Ureter (tissue), 1 donor: ENCODE data around the gene RAET1E. TPM values are rescaled to one million over a fixed set of nuclear protein-coding genes. Genes with fewer than 3 reads are reported as not detected.

Experiments
- DNase-seq: peaks from one replicate; pipeline ENCODE4 v3.0.0-alpha.2; 2020; ENCODE audit warnings: low spot score
- total RNA-seq: library from RNA; stranded (reverse); gene quantifications from one replicate; pipeline ENCODE4 v1.2.4, GENCODE V29; 2023
- donor health status: DM: yes; HTN: yes; CAD: no.

Gene RAET1E
- total RNA-seq, 1 donor from 2014 or later, result 5.5 TPM

DNA sequence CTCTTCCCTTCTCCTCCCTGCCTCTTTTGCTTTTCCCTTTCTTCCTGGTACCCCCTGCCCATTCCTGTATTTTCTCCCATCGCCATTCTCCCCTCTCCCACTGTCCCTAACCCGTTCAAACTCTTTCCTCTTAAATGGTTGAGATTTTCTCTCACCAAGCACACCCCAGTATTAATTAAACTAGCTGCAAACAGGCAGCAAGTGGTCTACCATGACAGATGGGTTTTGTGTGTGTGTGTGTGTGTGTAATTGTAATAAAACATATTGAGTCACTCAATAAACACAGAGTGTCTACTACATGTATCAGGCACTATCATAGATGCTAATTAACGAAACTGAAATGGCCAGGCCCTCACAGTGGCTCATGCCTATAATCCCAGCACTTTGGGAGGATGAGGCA, 6.7 kb downstream of the RAET1E start:
- DNase-seq, result no peak

DNA sequence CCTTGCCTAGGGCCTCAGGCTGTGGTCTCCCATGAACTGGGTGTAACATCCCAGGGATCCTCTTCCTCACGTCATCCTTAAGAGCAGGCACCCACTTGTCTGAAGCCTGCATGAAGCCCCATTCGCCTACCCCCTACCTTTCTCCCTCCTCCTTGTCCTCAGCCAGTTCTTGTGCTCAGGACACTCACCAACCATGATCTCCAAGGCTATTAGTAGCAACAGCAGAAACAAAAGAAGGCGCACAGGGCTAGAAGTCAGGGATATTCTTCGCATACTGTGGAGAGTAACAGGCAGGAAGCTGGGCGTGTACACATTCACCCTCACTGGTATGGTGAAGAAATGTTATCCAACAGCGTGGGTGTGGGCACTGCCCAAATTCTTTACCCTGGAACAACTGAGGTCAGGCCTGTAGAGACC, 7.3 kb downstream of the RAET1E start:
- no peak for DNase-seq

DNA sequence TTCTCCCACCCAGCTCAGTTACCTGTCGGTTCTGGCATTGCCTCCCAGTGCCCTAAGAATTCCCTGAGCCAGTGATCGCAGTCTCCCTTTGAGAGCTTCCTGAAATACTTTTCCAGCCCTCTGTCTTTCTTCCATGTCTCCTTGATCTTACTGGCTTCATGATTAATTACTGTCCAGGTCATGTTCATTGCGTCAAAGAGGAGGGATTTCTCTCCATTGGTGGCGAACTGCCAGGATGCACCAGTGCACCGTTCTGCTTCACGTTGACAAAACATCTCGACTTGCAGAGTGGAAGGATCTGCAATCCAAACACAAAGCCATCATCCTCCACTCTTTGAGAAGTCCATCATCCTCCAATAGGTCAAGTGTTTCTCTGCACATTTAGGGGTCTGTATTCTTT, 8.6 kb downstream of the RAET1E start:
- no peak for DNase-seq

DNA sequence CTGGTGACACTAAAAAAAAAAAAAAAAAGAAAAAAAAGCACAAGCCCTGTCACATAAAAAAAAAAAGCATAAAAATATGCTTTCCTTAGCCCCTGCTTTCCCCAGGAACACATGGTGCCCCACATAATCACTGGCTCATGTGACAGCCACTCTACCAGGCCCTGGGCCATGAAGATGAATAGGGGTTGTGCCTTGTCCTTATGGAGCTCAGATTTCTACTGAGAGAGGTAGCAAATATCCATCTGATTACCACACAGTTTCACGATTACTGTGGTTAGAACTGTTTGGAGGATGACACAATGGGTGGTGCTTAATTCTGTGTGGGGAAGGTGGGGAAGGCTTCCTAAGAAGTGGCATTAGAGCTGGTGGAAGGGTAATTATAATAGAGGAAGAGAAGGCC, 9.3 kb downstream of the RAET1E start:
- DNase-seq, result no peak

DNA sequence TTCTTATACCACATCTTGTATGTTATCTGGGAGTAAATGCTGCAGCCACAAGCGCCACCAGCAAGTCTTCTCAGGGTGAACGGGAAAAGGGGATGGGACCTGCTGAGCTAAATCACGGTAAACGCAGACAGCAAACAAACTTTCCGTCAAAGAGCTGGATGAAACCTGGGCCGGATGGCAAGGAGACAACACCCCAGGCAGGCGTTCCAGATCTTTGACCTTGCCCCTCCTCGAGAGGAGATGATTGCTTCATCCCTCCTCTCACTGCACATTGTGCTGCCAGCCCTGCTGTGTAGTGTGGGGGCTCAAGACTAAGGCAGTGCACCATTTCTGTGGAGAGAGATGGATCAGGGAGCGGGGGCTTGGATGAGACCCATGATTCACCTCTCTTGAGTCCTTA, 9.8 kb downstream of the RAET1E start:
- DNase-seq, result no peak

DNA sequence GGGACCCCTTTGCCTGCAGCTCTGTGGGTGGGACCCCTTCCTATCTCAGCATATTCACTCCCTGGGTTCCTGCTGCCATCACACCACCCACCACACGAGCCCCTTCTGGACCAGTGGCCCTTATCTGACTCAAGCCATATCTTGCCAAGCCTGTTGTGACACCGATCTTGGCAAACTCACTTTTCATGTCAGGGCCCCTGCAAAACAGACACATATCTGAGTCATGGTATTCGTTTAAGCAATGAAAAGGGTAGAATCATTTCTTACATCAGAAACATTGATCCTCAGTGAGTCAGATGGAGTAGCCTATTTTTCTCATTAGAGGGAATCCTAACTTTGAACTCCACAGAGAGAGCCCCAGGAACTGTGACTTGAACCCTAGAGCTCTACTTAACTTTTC, 10.6 kb downstream of the RAET1E start:
- DNase-seq, result no peak

DNA sequence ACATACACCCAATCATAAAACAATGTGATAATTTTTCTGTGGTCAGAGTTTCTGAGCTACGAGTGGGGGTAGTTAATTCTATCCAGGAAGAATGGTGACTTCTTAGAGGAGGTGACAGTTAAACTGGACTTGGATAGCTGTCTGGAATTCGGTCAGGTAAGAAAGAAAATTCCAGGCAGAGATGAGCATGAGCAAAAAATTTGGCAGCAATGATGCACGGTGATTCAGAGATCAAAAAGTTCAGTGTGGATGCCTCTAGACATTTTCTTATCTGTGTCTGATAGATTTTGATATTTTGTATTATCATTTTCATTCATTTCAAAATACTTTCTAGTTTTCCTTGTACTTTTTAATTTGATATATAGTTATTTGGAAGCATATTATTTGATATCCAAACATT, 12.0 kb downstream of the RAET1E start:
- DNase-seq, result no peak

DNA sequence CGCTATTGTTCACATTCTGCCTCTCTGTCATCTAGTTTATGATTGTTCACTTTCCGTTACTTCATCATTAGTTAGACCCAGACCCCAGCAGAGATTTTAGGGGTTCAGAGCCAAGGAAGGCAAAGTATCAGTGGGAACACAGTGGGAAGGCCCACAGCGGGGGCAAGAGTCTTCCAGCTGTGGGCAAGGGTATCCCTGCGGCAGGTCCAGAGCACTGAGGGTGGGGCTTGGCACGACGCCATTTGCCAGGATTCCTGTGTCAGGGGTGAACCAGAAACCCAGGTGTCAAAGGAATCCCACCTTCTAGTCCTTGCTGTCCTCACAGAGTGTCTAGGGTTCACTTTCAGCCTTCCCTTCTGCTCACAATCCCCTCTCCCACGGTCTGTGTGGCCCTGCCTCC, 13.3 kb downstream of the RAET1E start:
- DNase-seq, result no peak

DNA sequence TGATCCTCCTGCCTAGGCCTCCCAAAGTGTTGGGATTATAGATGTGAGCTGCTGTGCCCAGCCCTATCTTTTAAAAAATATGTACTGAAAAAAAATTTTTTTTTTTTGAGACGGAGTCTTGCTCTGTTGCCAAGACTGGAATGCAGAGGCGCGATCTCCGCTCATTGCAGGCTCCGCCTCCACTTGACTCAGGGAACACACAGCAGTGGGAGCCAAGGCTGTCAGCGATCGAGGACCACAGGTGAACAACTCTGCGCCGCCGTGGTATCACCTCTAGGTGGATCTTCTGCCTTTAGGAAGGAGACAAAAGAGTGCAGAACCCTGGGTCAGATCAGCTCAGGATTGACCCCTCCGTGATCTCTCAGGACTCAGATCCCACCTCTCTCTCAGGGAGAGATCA, 13.7 kb downstream of the RAET1E start:
- DNase-seq, result no peak

DNA sequence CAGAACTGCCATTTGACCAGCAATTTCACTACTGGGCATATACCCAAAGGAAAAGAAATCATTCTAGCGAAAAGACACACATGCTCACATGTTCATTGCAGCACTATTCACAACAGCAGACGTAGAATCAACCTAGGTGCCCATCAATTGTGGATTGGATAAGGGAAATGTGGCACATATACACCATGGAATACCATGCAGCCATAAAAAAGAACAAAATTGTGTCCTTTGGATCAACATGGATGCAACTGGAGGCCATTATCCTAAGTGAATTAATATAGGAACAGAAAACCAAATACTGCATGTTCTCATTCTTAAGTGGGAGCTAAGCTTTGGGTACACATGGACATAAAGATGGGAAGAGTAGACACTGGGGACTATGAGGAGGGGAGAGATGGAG, 16.1 kb downstream of the RAET1E start:
- DNase-seq, result no peak

DNA sequence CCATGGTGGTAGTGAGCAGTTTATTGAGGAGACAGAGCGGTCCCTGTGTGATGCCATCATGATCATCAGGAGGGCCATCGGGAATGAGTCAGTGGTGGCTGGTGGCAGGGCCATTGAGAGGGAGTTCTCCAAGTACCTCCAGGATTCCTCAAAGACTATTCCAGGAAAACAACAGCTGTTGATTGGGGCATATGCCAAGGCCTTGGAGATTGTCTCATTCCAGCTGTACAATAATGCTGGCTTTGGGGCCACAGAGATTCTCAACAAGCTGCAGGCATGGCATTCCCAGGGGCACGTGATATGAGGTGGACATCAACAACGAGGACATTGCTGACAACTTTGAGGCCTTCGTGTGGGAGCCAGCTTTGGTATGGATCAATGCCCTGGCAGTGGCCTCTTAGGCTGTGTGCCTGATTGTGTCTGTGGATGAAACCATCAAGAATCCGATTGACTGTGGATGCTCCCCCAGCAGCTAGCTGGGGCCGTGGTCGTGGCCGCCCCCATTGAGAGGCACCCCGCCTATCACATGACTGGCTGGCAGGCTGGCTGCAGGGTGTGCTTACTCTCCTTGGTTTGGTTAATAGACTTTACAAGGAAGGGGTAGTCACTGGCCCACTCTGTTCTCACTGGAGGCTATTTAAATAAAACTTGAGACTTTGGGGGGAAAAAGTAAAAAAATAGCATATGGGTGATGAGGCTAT, 16.7 kb downstream of the RAET1E start:
- DNase-seq, result no peak

DNA sequence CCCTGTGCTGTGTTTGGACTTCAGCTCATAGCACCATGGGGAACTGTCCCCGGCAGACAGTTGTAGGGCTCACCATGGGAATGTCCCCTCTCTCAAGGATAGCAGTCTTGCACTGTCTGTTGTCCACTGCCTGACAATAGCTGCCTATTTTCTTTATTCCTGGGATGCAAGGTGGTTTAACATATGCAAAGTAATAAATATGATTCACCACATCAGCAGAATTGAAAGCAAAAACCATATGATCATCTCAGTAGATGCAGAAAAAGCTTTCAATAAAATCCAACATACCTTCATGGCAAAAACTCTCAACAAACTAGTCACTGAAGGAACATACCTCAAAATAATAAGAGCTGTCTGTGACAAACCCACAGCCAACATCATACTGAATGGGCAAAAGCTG, 20.3 kb downstream of the RAET1E start:
- DNase-seq, result no peak

DNA sequence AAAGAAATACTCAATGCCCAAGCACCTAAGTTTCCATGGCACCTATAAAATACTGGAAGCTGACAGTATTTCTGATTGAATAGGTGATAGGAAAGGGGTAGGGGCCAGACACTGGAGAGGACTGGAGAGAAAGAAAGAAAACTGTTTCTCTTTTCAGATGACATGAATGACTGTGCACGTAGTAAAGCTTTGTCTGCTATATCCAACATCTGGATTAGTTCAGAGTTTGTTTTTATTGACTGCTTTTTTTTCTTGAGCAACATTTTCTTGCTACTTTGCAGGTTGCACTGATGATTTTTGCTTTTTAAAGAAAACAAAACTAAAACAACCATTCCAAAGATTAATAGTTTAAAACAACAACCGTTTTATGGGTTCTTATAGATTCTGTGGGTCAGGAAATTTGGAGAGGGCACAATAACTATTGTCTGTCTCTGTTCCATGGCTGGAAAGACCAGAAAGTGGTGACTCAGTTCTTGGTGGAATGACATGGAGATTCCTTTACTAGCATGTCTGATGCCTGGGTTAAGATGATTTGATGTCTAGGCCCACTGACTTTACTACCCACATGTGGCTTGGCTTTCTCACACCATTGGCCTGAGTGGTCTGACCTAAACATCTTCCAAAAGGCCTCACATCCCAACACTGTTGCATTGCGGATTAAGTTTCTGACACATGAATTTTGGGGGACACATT, 21.5 kb downstream of the RAET1E start:
- DNase-seq, result no peak

DNA sequence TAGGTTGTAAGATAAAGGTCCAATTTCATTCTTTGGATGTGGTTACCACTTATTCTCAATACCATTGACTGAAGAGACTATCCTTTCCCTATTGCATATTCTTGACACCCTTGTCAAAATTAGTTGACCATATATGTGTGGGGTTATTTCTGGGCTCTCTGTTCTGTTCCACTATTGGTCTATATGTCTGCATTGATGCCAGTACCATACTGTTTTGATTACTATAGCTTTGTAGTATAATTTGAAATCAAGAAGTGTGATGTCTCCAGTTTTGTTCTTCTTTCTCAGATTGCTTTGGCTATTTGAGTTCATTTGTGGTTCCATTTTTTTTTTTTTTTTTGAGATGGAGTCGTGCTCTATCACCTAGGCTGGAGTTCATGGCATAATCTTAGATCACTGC, 25.7 kb downstream of the RAET1E start:
- DNase-seq, result no peak

DNA sequence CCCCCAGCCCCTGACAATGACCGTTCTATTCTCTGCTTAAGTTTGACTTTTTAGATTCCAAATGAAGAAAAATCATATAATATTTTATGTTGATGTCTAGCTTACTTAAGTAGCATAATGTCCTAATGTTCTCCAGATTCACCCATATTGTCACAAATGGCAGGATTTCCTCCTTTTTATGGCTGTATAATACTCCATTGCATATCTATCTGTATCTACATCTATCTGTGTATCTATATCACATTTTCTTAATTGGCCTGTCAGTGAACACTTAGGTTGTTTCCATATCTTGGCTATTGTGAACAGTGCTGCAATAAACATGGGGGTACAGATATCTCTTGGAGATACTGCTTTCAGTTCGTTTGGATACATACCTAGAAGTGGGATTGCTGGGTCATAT, 26.7 kb downstream of the RAET1E start:
- no peak for DNase-seq

DNA sequence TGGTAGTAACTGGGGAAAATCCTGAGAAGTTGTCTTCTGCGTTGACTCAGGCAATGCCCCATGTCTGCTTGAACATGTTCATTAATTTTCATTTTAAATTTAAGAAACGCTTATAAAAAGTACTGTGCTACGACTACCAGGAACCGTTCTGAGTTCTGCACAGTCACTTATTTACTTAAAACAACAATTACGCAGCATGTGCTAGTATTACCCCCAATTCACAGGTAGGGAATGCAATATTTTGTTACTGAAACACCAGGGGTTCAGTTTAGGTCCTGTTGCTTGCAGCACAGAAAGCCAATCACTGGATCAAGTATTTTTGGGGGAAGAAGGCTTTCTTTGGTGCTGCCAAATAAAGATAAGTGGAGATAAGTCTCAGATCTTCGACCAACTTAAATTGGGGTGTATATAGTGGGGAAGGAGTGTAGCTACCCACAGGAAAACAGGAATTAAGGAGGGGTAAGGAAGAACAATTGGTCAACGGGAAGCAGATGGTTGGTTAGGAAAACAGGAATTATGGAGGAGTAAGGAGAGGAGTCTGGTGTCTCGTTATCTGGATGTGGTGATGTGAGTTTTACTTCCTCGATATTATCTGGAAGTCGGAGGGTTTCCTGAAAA, 28.5 kb downstream of the RAET1E start:
- DNase-seq, result no peak

DNA sequence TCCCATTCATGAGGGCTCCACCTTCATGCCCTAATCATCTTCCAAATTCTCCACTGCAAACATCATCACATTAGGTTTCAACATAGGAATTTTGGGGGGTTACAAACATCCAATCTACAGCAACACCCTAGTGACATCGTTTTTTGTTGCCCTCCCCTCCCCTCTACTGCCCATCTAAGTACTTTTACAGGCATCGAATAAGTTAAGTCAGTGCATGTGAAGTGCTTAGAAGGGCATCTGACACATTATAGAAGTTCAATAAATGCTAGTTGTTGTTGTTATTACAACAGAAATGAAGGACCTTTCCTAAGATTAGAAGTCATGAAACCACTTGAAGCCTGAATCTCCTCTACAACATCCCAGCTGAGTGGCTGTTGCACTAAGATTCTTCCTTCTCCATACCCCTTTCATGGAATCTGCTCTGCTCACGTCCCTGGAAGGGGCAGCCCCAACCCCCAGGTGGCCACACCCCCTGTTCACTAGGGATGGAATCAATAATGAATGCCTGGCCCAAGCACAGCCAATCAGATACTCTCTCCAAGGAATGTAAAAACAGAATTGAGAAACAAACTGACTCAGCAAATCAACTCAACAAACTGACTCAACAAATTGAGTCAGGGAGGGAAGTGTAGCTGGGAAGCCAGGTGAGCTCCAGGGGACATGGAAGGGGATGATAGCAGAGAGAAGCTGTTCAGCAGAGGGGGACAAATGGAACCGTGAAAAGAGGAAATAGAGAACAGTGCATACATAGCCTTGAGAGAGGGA, 29.9 kb downstream of the RAET1E start:
- no peak for DNase-seq

DNA sequence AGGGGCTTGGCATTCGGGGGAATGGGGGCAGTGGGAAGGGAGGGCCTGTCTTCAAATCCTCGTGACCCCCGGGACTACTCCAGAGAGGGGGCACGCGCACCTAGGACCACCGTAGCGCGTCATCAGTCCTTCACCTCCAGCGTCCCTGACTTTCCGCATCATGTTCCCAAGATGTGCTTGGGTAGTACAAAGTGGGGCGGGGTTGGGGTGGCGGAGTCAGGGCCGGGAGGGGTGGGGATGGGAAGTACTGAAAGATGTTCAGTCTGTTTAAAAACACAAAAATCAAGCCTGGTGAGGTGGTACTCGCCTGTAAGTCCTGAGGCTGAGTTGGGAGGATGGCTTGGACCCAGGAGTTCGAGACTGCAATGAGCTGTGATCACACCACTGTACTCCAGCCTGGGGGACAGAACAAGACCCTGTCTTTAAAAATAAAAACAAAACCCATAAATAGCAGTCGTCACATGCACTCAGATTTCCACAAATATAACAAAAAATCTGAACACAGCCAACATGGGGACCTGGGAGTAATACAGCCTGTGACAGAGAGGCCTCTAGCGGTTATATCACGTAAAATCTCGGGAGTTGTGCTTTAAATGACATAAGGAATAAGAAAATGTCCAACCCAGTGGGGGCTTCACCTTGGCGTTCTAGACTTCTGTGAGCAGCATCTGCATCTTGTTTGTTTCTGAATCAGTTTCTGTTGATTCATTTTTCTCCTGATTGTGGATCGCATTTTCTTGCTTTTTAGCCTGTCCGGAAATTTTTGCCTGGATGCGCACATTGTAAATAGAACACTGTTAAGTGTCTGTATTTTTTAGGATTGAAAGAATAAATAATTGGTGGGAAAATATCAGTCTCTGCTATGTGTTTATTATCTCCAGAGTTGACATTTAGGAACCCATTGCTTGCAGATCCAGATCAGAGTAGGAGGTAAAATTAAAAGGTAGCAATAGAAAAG, 33.1 kb downstream of the RAET1E start:
- peak; percentile 62 for DNase-seq

DNA sequence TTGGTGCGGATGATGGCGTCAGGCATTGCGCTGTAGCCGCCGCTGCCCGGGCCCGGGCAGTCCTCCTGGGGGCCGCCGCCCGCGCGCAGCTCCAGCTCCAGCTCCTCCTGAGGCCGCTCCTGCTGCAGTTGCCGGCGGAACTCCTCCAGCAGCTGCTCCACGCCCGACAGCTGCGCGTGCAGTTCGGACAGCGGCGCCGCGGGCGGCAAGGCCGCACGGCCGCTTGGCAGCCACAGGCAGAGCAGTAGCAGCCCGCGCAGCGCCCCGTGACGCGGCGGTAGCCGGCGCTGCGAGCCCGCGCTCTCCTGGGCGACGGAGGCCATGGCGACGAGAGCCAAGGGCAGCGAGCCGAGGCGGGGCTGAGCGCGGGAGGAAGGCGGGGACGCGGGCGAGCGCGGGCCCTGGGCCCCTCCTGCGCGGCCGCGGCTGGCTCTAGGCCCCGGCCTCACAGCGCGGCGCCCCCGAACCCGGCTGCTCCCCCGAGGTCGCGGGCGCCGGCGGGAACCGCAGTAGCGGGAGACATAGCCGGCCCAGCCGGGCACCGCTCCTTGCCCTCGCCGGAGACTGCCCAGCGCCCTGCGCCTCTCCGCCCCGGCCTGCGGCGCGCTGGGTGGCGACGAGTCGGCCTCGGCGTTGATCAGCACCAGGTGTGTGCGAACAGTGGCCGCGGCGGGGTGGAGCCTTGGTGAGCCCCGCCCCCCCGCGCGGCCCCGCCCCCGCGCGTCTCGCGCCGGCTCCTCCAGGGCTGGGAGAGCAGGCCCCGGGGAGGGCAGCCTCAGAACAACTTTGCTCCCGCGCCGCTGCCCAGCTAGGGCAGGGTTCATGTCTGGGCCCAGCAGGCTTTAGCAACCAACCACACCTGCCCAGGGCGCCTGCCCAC, 34.0 kb downstream of the RAET1E start, which contains the start of gene LRP11:
Gene LRP11 (minus strand): TSS at position 662 of the 880 bp plus-strand sequence. CDS start 339 bp downstream, at position 323.
- DNase-seq, result peak; percentile 91
